ENCODE results near the gene NTN5. TPM values are rescaled to one million over a fixed set of nuclear protein-coding genes. Genes with fewer than 3 reads are reported as not detected.

NTN5 gene
- total and polyA plus RNA-seq, 2 of the 4 experiments (the other 2 are of a cell fraction) = 0.19 TPM; not detected in 1

DNA sequence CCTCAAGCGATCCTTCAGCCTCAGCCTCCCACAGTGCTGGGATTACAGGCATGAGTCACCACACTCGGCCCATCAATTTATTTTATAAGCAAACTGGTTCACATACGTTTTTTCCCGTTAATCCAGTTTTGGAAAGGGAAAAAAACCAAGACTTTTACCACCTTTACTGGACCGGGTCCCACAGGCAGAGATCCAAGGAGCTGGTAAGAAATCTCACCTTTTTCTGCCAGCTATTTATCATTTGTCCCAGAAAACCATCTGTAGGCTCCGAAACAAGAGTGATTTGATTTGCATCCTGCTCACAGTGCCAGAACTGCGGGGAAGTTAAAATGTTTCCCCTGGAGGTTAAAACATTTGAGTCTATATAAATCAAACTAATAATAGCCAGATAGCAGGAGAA is 16.6 kb upstream of the NTN5 start:
- no peaks in the 10 kb centered on the region for H3K36me3 ChIP-seq (ENCODE audit: control insufficient read depth, insufficient read depth, low read length)
- intact Hi-C loops (cut with micrococcal nuclease) (no loop called here), in situ Hi-C loops (cut with MboI; ENCODE audit: low sequenced_read_pairs) (no loop called here), dilution Hi-C loops (cut with HindIII; ENCODE audit: low sequenced_read_pairs, unreplicated experiment) (no loop called here)
- H3K14ac ChIP-seq (replicated peaks; ENCODE audit: low read depth, low read length) = no peak overlapping the region
- H4K8ac ChIP-seq (ENCODE audit: low read depth in 2 of 2, low read length in 2 of 2) = no peak overlapping the region
- H3K4me1 ChIP-seq (ENCODE audit: control insufficient read depth, insufficient read depth, low read length) = no peaks in the 10 kb centered on the region
- H3K27me3 ChIP-seq (ENCODE audit: control insufficient read depth, insufficient read depth, low read length) = peaks cover 3% of the 10 kb centered on the region; the same call in 1 of the 2 replicates
- H3K4ac ChIP-seq (ENCODE audit: low read depth, low read length) = no peak overlapping the region
- BruUV-seq (replicated peaks) = no TSS peak
- no peak overlapping the region for H2AFZ ChIP-seq (replicated peaks; ENCODE audit: low read length, poor library complexity)
- H3K56ac ChIP-seq (ENCODE audit: extremely low read depth, insufficient read depth, low read length) = no peak overlapping the region
- CTCF ChIA-PET = no interaction called here
- no peak for TF ChIP-seq RAD21 (IDR thresholded peaks at IDR 0.05; ENCODE audit: low read length)
- TF ChIP-seq CHD1 (IDR thresholded peaks at IDR 0.05; ENCODE audit: low read depth, low read length) = no peak
- no peak for TF ChIP-seq BHLHE40 (IDR thresholded peaks at IDR 0.05; ENCODE audit: low read depth, low read length)
- no peak for TF ChIP-seq SMC3 (IDR thresholded peaks at IDR 0.05; ENCODE audit: low read depth, low read length)
- no peak for TF ChIP-seq MXI1 (IDR thresholded peaks at IDR 0.05; ENCODE audit: borderline replicate concordance, low read depth, low read length)
- no peak for TF ChIP-seq MAZ (IDR thresholded peaks at IDR 0.05; ENCODE audit: borderline replicate concordance, low read depth, low read length)
- no peak for TF ChIP-seq FOS (IDR thresholded peaks at IDR 0.05; ENCODE audit: low read depth, low read length)
- no peak for TF ChIP-seq RCOR1 (IDR thresholded peaks at IDR 0.05; ENCODE audit: insufficient replicate concordance, low read length)
- TF ChIP-seq CEBPB (IDR thresholded peaks at IDR 0.05; ENCODE audit: low read depth, low read length) = no peak
- TF ChIP-seq MAFK (IDR thresholded peaks at IDR 0.05; ENCODE audit: low read depth, low read length) = no peak
- TF ChIP-seq, protein P1, sequence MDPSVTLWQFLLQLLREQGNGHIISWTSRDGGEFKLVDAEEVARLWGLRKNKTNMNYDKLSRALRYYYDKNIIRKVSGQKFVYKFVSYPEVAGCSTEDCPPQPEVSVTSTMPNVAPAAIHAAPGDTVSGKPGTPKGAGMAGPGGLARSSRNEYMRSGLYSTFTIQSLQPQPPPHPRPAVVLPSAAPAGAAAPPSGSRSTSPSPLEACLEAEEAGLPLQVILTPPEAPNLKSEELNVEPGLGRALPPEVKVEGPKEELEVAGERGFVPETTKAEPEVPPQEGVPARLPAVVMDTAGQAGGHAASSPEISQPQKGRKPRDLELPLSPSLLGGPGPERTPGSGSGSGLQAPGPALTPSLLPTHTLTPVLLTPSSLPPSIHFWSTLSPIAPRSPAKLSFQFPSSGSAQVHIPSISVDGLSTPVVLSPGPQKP (IDR thresholded peaks at IDR 0.05; ENCODE audit: borderline replicate concordance, low read depth, low read length) = no peak
- TF ChIP-seq, protein P2, sequence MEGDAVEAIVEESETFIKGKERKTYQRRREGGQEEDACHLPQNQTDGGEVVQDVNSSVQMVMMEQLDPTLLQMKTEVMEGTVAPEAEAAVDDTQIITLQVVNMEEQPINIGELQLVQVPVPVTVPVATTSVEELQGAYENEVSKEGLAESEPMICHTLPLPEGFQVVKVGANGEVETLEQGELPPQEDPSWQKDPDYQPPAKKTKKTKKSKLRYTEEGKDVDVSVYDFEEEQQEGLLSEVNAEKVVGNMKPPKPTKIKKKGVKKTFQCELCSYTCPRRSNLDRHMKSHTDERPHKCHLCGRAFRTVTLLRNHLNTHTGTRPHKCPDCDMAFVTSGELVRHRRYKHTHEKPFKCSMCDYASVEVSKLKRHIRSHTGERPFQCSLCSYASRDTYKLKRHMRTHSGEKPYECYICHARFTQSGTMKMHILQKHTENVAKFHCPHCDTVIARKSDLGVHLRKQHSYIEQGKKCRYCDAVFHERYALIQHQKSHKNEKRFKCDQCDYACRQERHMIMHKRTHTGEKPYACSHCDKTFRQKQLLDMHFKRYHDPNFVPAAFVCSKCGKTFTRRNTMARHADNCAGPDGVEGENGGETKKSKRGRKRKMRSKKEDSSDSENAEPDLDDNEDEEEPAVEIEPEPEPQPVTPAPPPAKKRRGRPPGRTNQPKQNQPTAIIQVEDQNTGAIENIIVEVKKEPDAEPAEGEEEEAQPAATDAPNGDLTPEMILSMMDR (conservative IDR thresholded peaks at IDR 0.05; ENCODE audit: low read depth, low read length) = no peak
- TF ChIP-seq RFX5 (IDR thresholded peaks at IDR 0.05; ENCODE audit: low read depth, low read length) = no peak
- TF ChIP-seq POLR2A (IDR thresholded peaks at IDR 0.05; ENCODE audit: low read depth, low read length) = no peak
- no peak for TF ChIP-seq NFE2L2 (IDR thresholded peaks at IDR 0.05; ENCODE audit: low read depth, low read length)
- TF ChIP-seq, protein P3, sequence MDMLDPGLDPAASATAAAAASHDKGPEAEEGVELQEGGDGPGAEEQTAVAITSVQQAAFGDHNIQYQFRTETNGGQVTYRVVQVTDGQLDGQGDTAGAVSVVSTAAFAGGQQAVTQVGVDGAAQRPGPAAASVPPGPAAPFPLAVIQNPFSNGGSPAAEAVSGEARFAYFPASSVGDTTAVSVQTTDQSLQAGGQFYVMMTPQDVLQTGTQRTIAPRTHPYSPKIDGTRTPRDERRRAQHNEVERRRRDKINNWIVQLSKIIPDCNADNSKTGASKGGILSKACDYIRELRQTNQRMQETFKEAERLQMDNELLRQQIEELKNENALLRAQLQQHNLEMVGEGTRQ (IDR thresholded peaks at IDR 0.05; ENCODE audit: low read depth, low read length) = no peak
- H3K18ac ChIP-seq (ENCODE audit: low read depth, low read length) = no peak overlapping the region
- WGBS, 2 experiments (ENCODE audit: extremely low coverage in 2 of 2, insufficient read length in 1 of 2) = 40% methylated on average over 1 of the region's 7 CpGs; no CpG with 5 or more reads in 1 of the 2 experiments
- no peak overlapping the region for H4K5ac ChIP-seq (ENCODE audit: low read depth, low read length)
- DNase-seq = no peak
- no peak overlapping the region for H2AK5ac ChIP-seq (ENCODE audit: low read depth, low read length)
- no peak overlapping the region for H3K23ac ChIP-seq (ENCODE audit: low read depth, low read length)
- no peak overlapping the region for H4K91ac ChIP-seq (ENCODE audit: insufficient read depth, low read depth, low read length)
- ATAC-seq (ENCODE audit: low read depth) = no peak
- H2BK20ac ChIP-seq (ENCODE audit: low read depth, low read length) = no peak overlapping the region
- H2BK5ac ChIP-seq (ENCODE audit: low read depth, low read length, poor library complexity, severe bottlenecking) = no peak overlapping the region
- no peaks in the 10 kb centered on the region for H3K79me1 ChIP-seq (ENCODE audit: low read depth in 1 of 2, low read length in 2 of 2)
- no peak overlapping the region for H3K4me3 ChIP-seq (ENCODE audit: insufficient read depth, low read depth, low read length)
- H3K9me1 ChIP-seq (ENCODE audit: insufficient read depth, low read length) = no peaks in the 10 kb centered on the region
- H2BK15ac ChIP-seq (ENCODE audit: low read depth, low read length) = no peak overlapping the region
- no peak overlapping the region for H2BK120ac ChIP-seq (ENCODE audit: low read depth, low read length)
- no peak overlapping the region for H3K27ac ChIP-seq (ENCODE audit: insufficient read depth, low read length)
- no peak overlapping the region for H3K9ac ChIP-seq (ENCODE audit: low read depth, low read length)
- POLR2A ChIA-PET (ENCODE audit: unreplicated experiment) = no interaction called here
- H3K9me3 ChIP-seq (ENCODE audit: control insufficient read depth, insufficient read depth, low read length) = no peaks in the 10 kb centered on the region
- H3K4me2 ChIP-seq (ENCODE audit: low read depth, low read length) = no peak overlapping the region
- H2AK9ac ChIP-seq (replicated peaks; ENCODE audit: low read depth, low read length, poor library complexity) = no peak overlapping the region
- H4K20me1 ChIP-seq (ENCODE audit: insufficient read depth, low read length) = no peaks in the 10 kb centered on the region

Measured in IMR-90 (cell line).